GM21528 (cell line): ENCODE measurements around the gene SFI1.

Experiments used
- ATAC-seq: cut with Tn5 transposase; IDR thresholded peaks from one replicate; pipeline ENCODE4 v1.9.1; 2021; ENCODE audit warnings: mild to moderate bottlenecking, moderate library complexity; ENCODE audit not compliant: unreplicated experiment, low FRiP score

Gene SFI1

DNA sequence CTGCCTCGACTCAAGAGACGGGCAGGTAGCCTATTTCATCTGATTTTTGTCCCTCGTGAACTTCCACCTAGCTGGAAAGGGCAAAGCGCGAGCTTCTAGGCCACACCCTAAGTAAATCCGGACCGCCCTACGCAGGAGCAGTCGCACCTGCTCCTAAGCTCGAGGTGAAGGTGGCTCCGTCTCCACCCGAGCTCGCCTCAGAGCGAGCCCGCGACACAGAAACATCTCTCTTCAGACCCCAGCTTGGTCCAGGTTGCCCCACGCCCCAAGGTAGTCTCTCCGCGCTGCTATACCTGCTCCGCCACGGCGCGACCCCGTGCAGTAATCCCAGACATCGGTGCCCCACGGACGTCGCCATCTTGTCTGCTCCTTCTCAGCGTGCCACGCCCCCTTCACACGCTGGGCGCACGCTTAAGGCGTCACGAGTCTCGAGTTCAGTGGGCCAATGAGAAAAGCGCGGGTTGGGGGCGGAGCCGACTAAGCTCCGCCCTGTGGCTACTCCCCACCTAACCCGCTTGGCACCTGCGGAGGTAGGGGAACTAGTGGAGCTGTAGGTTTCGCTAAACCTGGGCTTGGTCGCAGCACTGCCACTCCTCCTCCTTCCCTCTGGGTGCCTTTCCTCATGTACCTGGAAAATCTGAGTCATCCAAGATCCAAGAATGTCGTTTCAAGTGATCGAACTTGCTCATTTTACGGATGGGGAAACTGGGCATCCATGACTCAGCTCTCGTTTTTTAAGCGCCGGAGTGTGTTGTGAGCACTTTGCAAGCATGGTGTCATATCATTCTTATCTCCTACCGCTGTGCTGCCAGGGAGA, 165.7 kb downstream of the SFI1 start, which contains the start of gene PISD:
TSS of gene PISD (minus strand) at position 365 of the 817 bp plus-strand sequence. CDS start at position 358, 7 bp downstream.
- peak; percentile 76 for ATAC-seq

DNA sequence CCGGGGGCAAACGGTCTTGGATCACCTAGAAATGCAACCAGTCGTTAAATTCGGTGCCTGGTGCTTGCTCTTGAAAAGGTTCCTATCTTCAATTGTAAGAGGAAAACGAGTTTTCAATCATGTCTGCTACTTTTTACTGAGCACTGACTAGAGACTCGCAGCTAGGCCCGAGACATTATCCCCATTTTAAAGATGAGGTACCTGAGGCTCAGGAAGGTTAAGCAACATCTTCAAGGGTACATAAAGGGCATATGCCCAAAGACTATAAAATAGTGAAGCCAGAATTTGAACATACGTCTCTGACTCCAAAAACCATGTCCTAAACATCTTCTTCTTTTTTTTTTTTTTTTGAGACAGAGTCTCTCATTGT, 166.3 kb downstream of the SFI1 start:
- ATAC-seq, result no peak
